ENCODE results near the gene SRGAP2B.
"Not testable (repeated sequence)": the region's sequence is repeated elsewhere in the genome, so short reads cannot be mapped to it uniquely, and the experiment has no call there.

GRCh38 chr1:144910729-144911128 is 184.4 kb downstream of the SRGAP2B start:
- TF ChIP-seq ZNF24 (tag by site-specific recombination; IDR thresholded peaks at IDR 0.05); ZNF747 (tag by site-specific recombination; IDR thresholded peaks at IDR 0.05); ZBTB7A (tag by site-specific recombination; IDR thresholded peaks at IDR 0.05; ENCODE audit: low read depth); CTCF (tag by site-specific recombination; IDR thresholded peaks at IDR 0.05); ZNF768 (tag by site-specific recombination; IDR thresholded peaks at IDR 0.05); ZNF311 (tag by site-specific recombination; IDR thresholded peaks at IDR 0.05; ENCODE audit: borderline replicate concordance); SP2 (tag by site-specific recombination; IDR thresholded peaks at IDR 0.05); ZSCAN5A (tag by site-specific recombination; IDR thresholded peaks at IDR 0.05): not testable (repeated sequence)

All from HEK293 (cell line).